NK-92 treated with Interleukin-12 subunit alpha and Interleukin-12 subunit beta, amount 100 ng/mL, for 24 hours (cell line): Measurements from ENCODE around the gene SMARCA5.

Experiments used
- DNase-seq: peaks from one replicate; lab custom pipeline; 2025; lab: John Stamatoyannopoulos, UW

SMARCA5 gene

GRCh38 chr4:143531788-143532491, 18.4 kb downstream of the SMARCA5 start:
- DNase-seq = no peak

DNA sequence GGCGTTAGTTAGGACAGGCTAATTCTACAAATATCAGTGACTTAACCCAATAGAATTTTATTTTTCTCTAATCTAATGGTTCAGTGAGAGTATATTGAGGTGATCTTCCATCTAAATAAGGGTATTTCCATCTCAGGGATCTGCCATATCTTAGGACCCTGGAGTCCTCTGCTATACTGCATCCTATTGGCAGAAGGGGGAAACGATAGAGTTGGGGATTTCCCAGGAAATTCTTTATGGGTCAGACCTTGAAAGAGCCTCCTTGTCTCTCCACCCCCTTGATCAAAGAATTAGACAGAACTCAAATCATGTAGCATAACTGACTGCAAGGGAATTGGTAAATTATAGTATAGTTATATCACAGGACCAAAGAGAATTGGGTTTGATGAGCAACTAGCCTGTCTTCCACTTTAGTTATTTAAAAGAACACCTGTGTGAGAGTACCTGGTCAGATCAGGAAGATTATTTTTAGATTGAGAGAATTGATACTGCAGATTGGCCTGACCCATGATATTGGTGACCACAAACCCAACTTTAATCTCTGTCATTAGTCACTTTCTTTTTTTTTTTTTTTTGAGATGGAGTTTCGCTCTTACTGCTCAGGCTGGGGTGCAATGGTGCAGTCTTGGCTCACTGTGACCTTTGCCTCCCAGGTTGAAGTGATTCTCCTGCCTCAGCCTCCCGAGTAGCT, 25.6 kb downstream of the SMARCA5 start:
- DNase-seq = no peak

DNA sequence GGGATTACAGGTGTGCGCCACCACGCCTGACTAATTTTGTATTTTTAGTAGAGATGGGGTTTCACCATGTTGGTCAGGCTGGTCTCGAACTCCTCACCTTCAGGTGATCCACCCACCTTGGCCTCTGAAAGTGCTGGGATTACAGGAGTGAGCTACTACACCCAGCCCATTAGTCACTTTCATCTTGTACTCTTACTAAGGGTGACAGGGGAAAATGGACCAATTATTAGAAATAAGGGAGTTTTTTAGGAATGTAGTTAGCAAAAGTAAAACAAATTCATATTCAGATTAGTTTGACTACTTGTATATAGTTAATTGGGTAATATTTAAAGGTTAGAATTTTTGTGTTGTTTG, 26.1 kb downstream of the SMARCA5 start:
- DNase-seq = no peak

DNA sequence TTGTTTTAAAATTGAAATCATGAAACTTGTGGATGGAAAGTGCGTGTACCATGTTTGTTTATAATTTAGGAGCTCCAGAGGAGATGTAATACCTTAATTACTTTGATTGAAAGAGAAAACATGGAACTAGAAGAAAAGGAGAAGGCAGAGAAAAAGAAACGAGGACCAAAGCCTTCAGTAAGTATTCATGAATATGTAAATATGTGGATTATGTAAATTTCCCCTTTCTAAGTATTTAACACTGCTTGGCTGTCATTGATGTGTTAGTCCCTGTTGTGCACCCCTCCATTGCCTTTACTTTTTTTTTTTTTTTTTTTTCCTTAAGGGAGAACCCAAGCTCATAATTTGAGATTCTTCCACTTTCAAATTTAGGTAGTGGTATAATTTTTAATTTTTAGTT, 36.4 kb downstream of the SMARCA5 start:
- no peak for DNase-seq

DNA sequence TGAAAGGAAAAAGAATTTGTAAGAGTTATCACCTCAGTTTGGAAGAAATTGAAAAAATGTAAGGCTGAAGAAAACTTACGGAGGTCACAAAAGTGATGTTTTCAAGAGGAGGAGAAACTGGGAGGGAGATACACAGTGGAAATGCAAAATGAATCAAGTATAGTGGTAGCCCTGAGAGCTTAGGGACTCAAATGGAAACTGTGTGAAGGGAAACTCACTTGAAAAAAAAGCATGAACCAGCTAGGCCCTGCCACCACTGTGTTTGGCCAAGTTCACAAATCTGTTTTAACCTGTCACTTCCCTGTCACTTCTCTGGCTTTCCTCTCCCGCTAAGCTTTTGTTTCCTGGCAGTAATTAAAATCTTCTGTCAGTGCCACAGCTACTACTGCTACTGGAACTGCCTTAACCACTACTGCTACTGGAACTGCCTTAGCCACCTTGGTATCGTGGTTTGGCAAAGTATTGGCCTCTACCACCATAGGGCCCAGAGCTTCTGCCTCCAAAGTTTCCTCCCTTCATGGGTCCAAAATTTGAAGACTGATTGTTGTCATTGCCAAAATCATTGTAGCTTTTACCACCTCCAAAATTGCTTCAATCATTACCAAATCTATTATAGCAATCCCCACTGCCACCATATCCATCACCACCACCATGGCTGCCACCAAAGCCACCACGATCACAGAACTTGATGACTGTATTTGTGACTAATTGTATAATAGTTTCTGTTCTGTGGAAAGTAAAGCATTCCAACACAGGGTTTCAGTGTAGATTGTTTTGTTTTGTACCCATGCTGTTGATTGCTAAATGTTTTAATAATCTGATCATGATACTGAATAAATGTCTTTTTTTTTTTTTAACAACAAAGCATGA, 41.5 kb downstream of the SMARCA5 start:
- DNase-seq = no peak

DNA sequence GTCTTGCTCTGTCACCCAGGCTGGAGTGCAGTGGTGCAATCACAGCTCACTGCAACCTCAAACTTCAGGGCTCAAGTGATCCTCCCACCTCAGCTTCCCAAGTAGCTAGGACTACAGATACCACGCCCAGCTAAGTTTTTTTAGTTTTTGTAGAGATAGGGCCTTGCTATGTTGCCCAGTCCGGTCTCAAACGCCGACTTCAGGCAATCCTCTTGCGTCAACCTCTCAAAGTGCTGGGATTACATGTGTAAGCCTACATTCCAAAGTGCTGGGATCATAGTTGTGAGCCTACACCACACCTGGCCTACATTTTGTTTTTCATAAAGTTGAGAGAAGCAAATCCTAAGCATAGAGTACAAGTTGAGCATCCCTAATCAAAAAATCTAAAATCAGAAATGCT, 42.2 kb downstream of the SMARCA5 start:
- DNase-seq = no peak

DNA sequence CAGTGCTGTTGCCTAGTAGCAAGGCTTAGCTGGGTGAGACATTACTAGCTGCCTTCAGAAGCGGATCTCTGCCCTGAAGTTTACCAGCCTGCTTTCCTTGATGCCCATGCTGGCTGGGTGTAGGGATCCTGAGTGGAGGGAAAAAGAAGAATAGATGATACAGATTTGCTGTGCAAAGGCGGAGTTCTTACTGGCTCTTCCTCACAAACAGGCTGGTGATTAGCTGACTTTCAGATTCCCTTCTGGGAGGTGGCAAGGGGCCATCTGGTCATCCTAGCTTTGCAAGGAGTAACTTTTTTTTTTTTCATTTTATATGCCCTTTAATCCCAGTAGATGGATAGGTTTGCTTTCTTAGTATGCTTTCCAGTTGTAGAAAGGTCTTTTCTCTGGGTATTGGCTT, 44.8 kb downstream of the SMARCA5 start:
- no peak for DNase-seq

DNA sequence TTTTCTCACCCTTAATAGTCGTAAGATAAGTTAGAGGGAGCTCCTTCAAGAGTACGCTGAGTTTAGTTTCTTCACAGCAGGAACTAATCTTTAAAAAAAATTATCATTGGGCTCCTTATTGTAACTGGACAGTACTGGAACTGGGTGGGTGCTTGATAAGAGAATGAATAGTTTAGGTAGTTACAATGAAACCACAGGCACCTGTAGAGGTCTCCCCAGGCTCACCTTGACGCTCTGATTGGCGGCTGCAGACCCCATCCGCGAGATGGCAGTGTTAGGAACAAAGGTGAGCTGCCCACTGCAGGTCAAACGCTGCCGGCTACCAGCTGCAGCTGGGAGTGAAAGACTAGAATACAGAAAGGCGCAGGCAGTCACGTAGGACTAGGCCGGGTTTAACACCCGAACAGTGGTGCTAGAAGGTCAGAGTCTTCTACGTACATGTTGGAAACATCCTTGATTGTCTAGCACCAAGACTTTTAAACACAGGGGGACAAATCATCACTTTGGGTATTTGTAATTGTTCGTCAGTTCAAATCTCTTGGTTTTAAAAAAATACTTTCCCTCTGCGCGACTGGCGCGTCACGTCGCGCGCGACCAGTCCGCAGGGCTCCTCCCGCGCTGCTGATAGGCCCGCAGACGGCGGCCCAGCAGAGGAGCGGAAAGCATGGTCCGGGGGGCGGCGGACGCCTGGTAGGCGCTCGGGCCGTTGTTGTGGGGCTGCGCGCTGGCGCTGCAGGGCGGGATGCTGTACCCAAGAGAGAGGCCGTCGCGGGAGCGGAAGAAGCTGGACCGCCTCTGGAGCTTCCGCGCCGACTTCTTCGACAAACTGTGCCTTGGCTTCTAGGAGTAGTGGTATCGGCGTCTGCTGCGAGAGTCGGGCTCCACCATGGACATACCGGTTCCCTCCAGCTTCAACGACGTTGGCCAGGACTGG, 45.6 kb downstream of the SMARCA5 start:
- DNase-seq = no peak

DNA sequence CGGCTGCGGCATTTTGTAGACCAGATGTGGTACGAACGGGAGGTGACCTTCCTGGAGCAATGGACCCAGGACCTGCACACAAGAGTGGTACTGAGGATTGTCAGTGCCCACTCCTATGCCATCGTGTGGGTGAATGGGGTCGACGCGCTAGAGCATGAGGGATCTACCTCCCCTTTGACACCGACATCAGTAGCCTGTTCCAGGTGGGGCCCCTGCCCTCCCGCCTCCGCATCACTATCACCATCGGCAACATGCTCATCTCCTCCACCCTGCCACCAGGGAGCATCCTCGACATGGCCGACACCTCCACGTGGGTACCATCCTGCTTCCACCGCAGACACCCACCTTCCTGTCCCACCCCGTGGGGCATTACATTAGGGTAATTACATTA, 46.2 kb downstream of the SMARCA5 start:
- no peak for DNase-seq

DNA sequence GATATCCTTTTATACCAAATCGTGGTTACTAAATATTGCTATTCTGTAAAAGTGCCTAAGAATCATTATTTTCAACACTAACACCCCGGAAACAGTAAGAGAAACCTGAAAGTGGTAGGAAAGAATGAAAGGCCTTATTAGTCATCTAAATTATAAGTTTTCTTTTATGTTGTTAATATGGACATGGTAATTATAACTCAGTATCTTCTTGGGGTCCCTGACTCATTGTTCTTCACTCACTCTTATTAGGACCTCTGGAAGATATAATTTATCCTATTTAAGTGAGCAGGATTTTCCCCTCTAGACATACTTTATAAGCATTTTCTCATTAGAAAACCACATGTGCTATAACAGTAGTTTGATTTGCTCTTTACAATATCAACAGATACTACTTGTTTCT, 51.0 kb downstream of the SMARCA5 start:
- no peak for DNase-seq

GRCh38 chr4:143575331-143575730, 61.8 kb downstream of the SMARCA5 start:
- no peak for DNase-seq

DNA sequence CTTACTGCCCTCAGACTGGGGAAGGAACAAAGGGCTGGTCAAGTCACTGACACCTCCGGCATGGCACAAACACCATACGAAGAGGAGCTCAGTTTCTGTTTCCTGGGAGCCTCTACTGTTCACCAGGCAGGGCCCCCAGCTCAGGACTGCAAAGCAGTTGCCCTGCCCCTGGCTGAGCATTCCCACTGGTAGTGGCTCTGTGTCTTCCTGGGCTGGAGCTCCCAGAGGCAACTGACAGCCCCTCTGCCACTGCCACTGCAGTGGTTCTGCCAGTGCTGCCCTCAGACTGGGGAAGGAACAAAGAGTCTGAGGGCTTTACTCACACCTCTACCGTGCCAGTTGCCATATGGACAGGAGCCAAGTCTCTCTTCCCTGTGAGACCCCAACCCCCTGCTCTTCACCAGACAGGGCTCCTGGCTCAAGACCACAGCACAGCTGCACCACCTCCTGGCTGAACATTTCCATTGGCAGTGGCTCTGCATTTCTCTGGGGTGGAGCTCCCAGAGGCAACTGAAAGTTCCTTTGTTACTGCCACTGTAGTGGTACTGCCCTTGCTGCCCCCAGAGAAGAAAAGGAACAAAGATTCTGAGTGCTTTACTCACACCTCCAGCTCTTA, 67.9 kb downstream of the SMARCA5 start:
- DNase-seq = no peak

GRCh38 chr4:143585548-143585947, 72.0 kb downstream of the SMARCA5 start:
- no peak for DNase-seq

- DNase-seq = no peak
These were observed 72.6 kb downstream of the SMARCA5 start for GRCh38 chr4:143586080-143586479.

GRCh38 chr4:143587703-143588102, 74.2 kb downstream of the SMARCA5 start:
- no peak for DNase-seq

DNA sequence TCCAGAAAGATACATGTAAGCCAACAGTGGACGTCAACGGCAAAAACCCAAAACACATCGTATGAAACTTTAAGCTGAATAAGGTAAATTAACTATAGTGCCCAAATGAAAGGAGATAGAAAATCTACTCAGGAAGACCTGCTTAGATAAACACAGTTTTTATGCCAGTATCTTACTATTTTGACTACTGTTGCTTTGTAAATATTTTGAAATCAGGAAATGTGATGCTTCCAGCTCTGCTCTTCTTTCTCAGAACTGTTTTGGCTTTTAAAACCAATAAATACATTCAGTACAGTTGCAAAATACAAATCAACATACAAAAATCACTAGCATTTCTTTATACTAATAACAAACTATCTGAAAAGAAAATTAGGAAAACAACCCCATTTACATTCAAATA, 83.8 kb downstream of the SMARCA5 start:
- no peak for DNase-seq

- no peak for DNase-seq
These were observed 85.3 kb downstream of the SMARCA5 start for GRCh38 chr4:143598816-143599215.

- no peak for DNase-seq
These were observed 86.3 kb downstream of the SMARCA5 start for GRCh38 chr4:143599827-143600226.

- DNase-seq = no peak
These were observed 93.0 kb downstream of the SMARCA5 start for GRCh38 chr4:143606480-143606879.
